Measurements from ENCODE around the gene LRP5. TPM values are rescaled to one million over a fixed set of nuclear protein-coding genes. Genes with fewer than 3 reads are reported as not detected.
"Not testable (repeated sequence)": the region's sequence is repeated elsewhere in the genome, so short reads cannot be mapped to it uniquely, and the experiment has no call there.

LRP5 gene
- total RNA-seq, 1 experiment from 2014 or later, result 0.07 TPM

GRCh38 chr11:68472778-68473177 lies 160.4 kb downstream of the LRP5 start:
- H3K9me2 ChIP-seq (replicated peaks; ENCODE audit: insufficient read depth, low read length), result no peaks in the 10 kb centered on the region
- H3K36me3 ChIP-seq (ENCODE audit: insufficient read depth, low read length), result peaks cover 47% of the 10 kb centered on the region
- no peak overlapping the region for H3K4me2 ChIP-seq (ENCODE audit: low read depth, low read length, poor library complexity, severe bottlenecking)
- no peak overlapping the region for H3K9ac ChIP-seq (ENCODE audit: low read length)
- H3K4me3 ChIP-seq (ENCODE audit: low read length), result no peak overlapping the region
- H3K79me2 ChIP-seq (ENCODE audit: low read length), result peaks cover 86% of the 10 kb centered on the region
- H3K27me3 ChIP-seq (ENCODE audit: low read length), result no peaks in the 10 kb centered on the region
- H3K27ac ChIP-seq (ENCODE audit: low read length), result no peak overlapping the region
- peaks cover 17% of the 10 kb centered on the region for H3K4me1 ChIP-seq (ENCODE audit: low read length)
- no peak for DNase-seq
- H4K20me1 ChIP-seq (ENCODE audit: insufficient read depth, low read depth, low read length), result peaks cover 44% of the 10 kb centered on the region
- no peak overlapping the region for H2AFZ ChIP-seq (ENCODE audit: low read length)
- H3K9me3 ChIP-seq (ENCODE audit: low read length), result no peaks in the 10 kb centered on the region

GRCh38 chr11:68473693-68474092 lies 161.3 kb downstream of the LRP5 start:
- no peak for DNase-seq
- Histone ChIP-seq H3K9ac (ENCODE audit: low read length) (no peak overlapping the region), H3K4me1 (ENCODE audit: low read length) (peaks cover 8% of the 10 kb centered on the region), H3K4me3 (ENCODE audit: low read length) (no peak overlapping the region), H3K27ac (ENCODE audit: low read length) (no peak overlapping the region), H3K4me2 (ENCODE audit: low read depth, low read length, poor library complexity, severe bottlenecking) (no peak overlapping the region), H3K79me2 (ENCODE audit: low read length) (peaks cover 86% of the 10 kb centered on the region), H3K36me3 (ENCODE audit: insufficient read depth, low read length) (peaks cover 47% of the 10 kb centered on the region), H4K20me1 (ENCODE audit: insufficient read depth, low read depth, low read length) (peaks cover 48% of the 10 kb centered on the region), H3K9me3 (ENCODE audit: low read length) (no peaks in the 10 kb centered on the region), H2AFZ (ENCODE audit: low read length) (no peak overlapping the region), H3K27me3 (ENCODE audit: low read length) (no peaks in the 10 kb centered on the region), H3K9me2 (replicated peaks; ENCODE audit: insufficient read depth, low read length) (no peaks in the 10 kb centered on the region)

GRCh38 chr11:68475626-68476025 lies 163.2 kb downstream of the LRP5 start:
- DNase-seq; H2AFZ ChIP-seq (ENCODE audit: low read length); H3K9me3 ChIP-seq (ENCODE audit: low read length); H3K9ac ChIP-seq (ENCODE audit: low read length); H3K27ac ChIP-seq (ENCODE audit: low read length); H3K9me2 ChIP-seq (replicated peaks; ENCODE audit: insufficient read depth, low read length); H3K4me2 ChIP-seq (ENCODE audit: low read depth, low read length, poor library complexity, severe bottlenecking); H3K27me3 ChIP-seq (ENCODE audit: low read length); H3K4me3 ChIP-seq (ENCODE audit: low read length): not testable (repeated sequence)
- peaks cover 11% of the 10 kb centered on the region for H3K4me1 ChIP-seq (ENCODE audit: low read length)
- peaks cover 51% of the 10 kb centered on the region for H4K20me1 ChIP-seq (ENCODE audit: insufficient read depth, low read depth, low read length)
- H3K79me2 ChIP-seq (ENCODE audit: low read length), result peaks cover 86% of the 10 kb centered on the region
- H3K36me3 ChIP-seq (ENCODE audit: insufficient read depth, low read length), result peaks cover 38% of the 10 kb centered on the region

GRCh38 chr11:68479390-68479789 lies 167.0 kb downstream of the LRP5 start:
- H3K79me2 ChIP-seq (ENCODE audit: low read length), result peaks cover 86% of the 10 kb centered on the region
- no peak overlapping the region for H3K4me3 ChIP-seq (ENCODE audit: low read length)
- H4K20me1 ChIP-seq (ENCODE audit: insufficient read depth, low read depth, low read length), result peaks cover 44% of the 10 kb centered on the region
- no peak overlapping the region for H3K9ac ChIP-seq (ENCODE audit: low read length)
- no peak overlapping the region for H3K4me2 ChIP-seq (ENCODE audit: low read depth, low read length, poor library complexity, severe bottlenecking)
- no peak for DNase-seq
- H2AFZ ChIP-seq (ENCODE audit: low read length), result no peak overlapping the region
- no peak overlapping the region for H3K27ac ChIP-seq (ENCODE audit: low read length)
- peaks cover 8% of the 10 kb centered on the region for H3K4me1 ChIP-seq (ENCODE audit: low read length)
- no peaks in the 10 kb centered on the region for H3K9me2 ChIP-seq (replicated peaks; ENCODE audit: insufficient read depth, low read length)
- peaks cover 16% of the 10 kb centered on the region; the same call in 1 of the 2 replicates for H3K36me3 ChIP-seq (ENCODE audit: insufficient read depth, low read length)
- no peaks in the 10 kb centered on the region for H3K9me3 ChIP-seq (ENCODE audit: low read length)
- no peaks in the 10 kb centered on the region for H3K27me3 ChIP-seq (ENCODE audit: low read length)

- H2AFZ ChIP-seq (ENCODE audit: low read length), result no peak overlapping the region
- H3K9ac ChIP-seq (ENCODE audit: low read length), result no peak overlapping the region
- DNase-seq, result no peak
- no peak overlapping the region for H3K27ac ChIP-seq (ENCODE audit: low read length)
- H3K9me2 ChIP-seq (replicated peaks; ENCODE audit: insufficient read depth, low read length), result no peaks in the 10 kb centered on the region
- H3K79me2 ChIP-seq (ENCODE audit: low read length), result peaks cover 89% of the 10 kb centered on the region
- 0 out of 2 replicates have a peak, but pooled peaks cover 16% of the 10 kb centered on the region for H3K36me3 ChIP-seq (ENCODE audit: insufficient read depth, low read length)
- peaks cover 45% of the 10 kb centered on the region for H4K20me1 ChIP-seq (ENCODE audit: insufficient read depth, low read depth, low read length)
- no peak overlapping the region for H3K4me2 ChIP-seq (ENCODE audit: low read depth, low read length, poor library complexity, severe bottlenecking)
- no peaks in the 10 kb centered on the region for H3K27me3 ChIP-seq (ENCODE audit: low read length)
- H3K9me3 ChIP-seq (ENCODE audit: low read length), result no peaks in the 10 kb centered on the region
- no peak overlapping the region for H3K4me3 ChIP-seq (ENCODE audit: low read length)
- peaks cover 9% of the 10 kb centered on the region for H3K4me1 ChIP-seq (ENCODE audit: low read length)
These were observed 167.8 kb downstream of the LRP5 start for GRCh38 chr11:68480193-68480592.

GRCh38 chr11:68480852-68481510 lies 168.6 kb downstream of the LRP5 start:
- peaks cover 11% of the 10 kb centered on the region for H3K4me1 ChIP-seq (ENCODE audit: low read length)
- H4K20me1 ChIP-seq (ENCODE audit: insufficient read depth, low read depth, low read length), result peaks cover 48% of the 10 kb centered on the region
- peaks cover 96% of the 10 kb centered on the region for H3K79me2 ChIP-seq (ENCODE audit: low read length)
- H3K27ac ChIP-seq (ENCODE audit: low read length), result no peak overlapping the region
- no peaks in the 10 kb centered on the region for H3K27me3 ChIP-seq (ENCODE audit: low read length)
- no peak for DNase-seq
- H2AFZ ChIP-seq (ENCODE audit: low read length), result no peak overlapping the region
- no peak overlapping the region for H3K9ac ChIP-seq (ENCODE audit: low read length)
- H3K9me3 ChIP-seq (ENCODE audit: low read length), result no peaks in the 10 kb centered on the region
- no peak overlapping the region for H3K4me3 ChIP-seq (ENCODE audit: low read length)
- H3K4me2 ChIP-seq (ENCODE audit: low read depth, low read length, poor library complexity, severe bottlenecking), result no peak overlapping the region
- H3K36me3 ChIP-seq (ENCODE audit: insufficient read depth, low read length), result 0 out of 2 replicates have a peak, but pooled peaks cover 16% of the 10 kb centered on the region
- no peaks in the 10 kb centered on the region for H3K9me2 ChIP-seq (replicated peaks; ENCODE audit: insufficient read depth, low read length)

- no peak overlapping the region for H3K4me2 ChIP-seq (ENCODE audit: low read depth, low read length, poor library complexity, severe bottlenecking)
- H3K9ac ChIP-seq (ENCODE audit: low read length), result no peak overlapping the region
- peaks cover 46% of the 10 kb centered on the region for H4K20me1 ChIP-seq (ENCODE audit: insufficient read depth, low read depth, low read length)
- H3K36me3 ChIP-seq (ENCODE audit: insufficient read depth, low read length), result 0 out of 2 replicates have a peak, but pooled peaks cover 16% of the 10 kb centered on the region
- DNase-seq, result no peak
- H3K79me2 ChIP-seq (ENCODE audit: low read length), result peaks cover 100% of the 10 kb centered on the region
- H3K9me2 ChIP-seq (replicated peaks; ENCODE audit: insufficient read depth, low read length), result no peaks in the 10 kb centered on the region
- H3K4me1 ChIP-seq (ENCODE audit: low read length), result peaks cover 14% of the 10 kb centered on the region
- no peaks in the 10 kb centered on the region for H3K9me3 ChIP-seq (ENCODE audit: low read length)
- no peak overlapping the region for H3K27ac ChIP-seq (ENCODE audit: low read length)
- no peaks in the 10 kb centered on the region for H3K27me3 ChIP-seq (ENCODE audit: low read length)
- H3K4me3 ChIP-seq (ENCODE audit: low read length), result no peak overlapping the region
- H2AFZ ChIP-seq (ENCODE audit: low read length), result no peak overlapping the region
These were observed 169.3 kb downstream of the LRP5 start for GRCh38 chr11:68481579-68482240.

GRCh38 chr11:68488623-68489022 lies 176.2 kb downstream of the LRP5 start:
- 0 out of 2 replicates have a peak, but pooled peaks cover 3% of the 10 kb centered on the region for H3K36me3 ChIP-seq (ENCODE audit: insufficient read depth, low read length)
- no peaks in the 10 kb centered on the region for H3K9me3 ChIP-seq (ENCODE audit: low read length)
- no peak for DNase-seq
- no peak overlapping the region for H3K27ac ChIP-seq (ENCODE audit: low read length)
- no peak overlapping the region for H3K4me3 ChIP-seq (ENCODE audit: low read length)
- peaks cover 19% of the 10 kb centered on the region for H3K4me1 ChIP-seq (ENCODE audit: low read length)
- no peaks in the 10 kb centered on the region for H3K9me2 ChIP-seq (replicated peaks; ENCODE audit: insufficient read depth, low read length)
- no peak overlapping the region for H3K9ac ChIP-seq (ENCODE audit: low read length)
- H2AFZ ChIP-seq (ENCODE audit: low read length), result no peak overlapping the region
- no peaks in the 10 kb centered on the region for H3K27me3 ChIP-seq (ENCODE audit: low read length)
- no peak overlapping the region for H3K4me2 ChIP-seq (ENCODE audit: low read depth, low read length, poor library complexity, severe bottlenecking)
- peaks cover 48% of the 10 kb centered on the region for H4K20me1 ChIP-seq (ENCODE audit: insufficient read depth, low read depth, low read length)
- peaks cover 100% of the 10 kb centered on the region for H3K79me2 ChIP-seq (ENCODE audit: low read length)

Measured in Karpas-422 (cell line).